GM12878 (cell line): Measurements from ENCODE around the gene LOXL3. TPM values are rescaled to one million over a fixed set of nuclear protein-coding genes. Genes with fewer than 3 reads are reported as not detected.

ENCODE experiments used
- ATAC-seq: fragments of 200-7000 bp; cut with Tn5 transposase; 3 replicates; pipeline ENCODE4 v1.9.1; 2020; ENCODE audit warnings: mild to moderate bottlenecking, moderate library complexity
- BruUV-seq: library from RNA; stranded (reverse); fragments of 400-500 nt; replicated peaks from 2 replicates; lab custom pipeline; 2021; lab: Mats Ljungman, UMichigan
- CTCF ChIA-PET: fragments of 300-600 bp; sonication (Branson Sonifier 250); formaldehyde crosslinking; extraction: SDS; loops from one replicate; lab custom pipeline; 2021; ENCODE audit warnings: inconsistent platforms; lab: Yijun Ruan, JAX
- POLR2A ChIA-PET: fragments of 350-600 bp; formaldehyde crosslinking; extraction: SDS; loops from one replicate; lab custom pipeline; 2021; ENCODE audit warnings: inconsistent platforms; lab: Charles Lee
- RAD21 ChIA-PET: fragments of 300-600 bp; sonication (Branson Sonifier 250); formaldehyde crosslinking; loops from one replicate; lab custom pipeline; 2023; ENCODE audit warnings: antibody characterized with exemption; ENCODE audit not compliant: unreplicated experiment; lab: Charles Lee
- SMC1A ChIA-PET: fragments of 300-600 bp; sonication (Branson Sonifier 250); formaldehyde crosslinking; loops from one replicate; lab custom pipeline; 2023; ENCODE audit not compliant: unreplicated experiment, uncharacterized antibody; lab: Charles Lee
- DNase-seq: peaks from one replicate; pipeline ENCODE4 v3.0.0-alpha.2; 2011; ENCODE audit warnings: low read depth, low spot score
- FAIRE-seq: peaks from 3 replicates; lab custom pipeline; 2011; peaks lifted over from hg19 to GRCh38; lab: Jason Lieb, UNC
- H2AFZ ChIP-seq: 2 replicates; pipeline ENCODE4 v1.6.0; 2011; ENCODE audit warnings: low read depth, low read length, control low read depth; ENCODE audit not compliant: control insufficient read depth
- H3K27ac ChIP-seq: 2 replicates; pipeline ENCODE4 v1.5.1; 2011; ENCODE audit warnings: control low read depth; ENCODE audit not compliant: control insufficient read depth, insufficient read depth
- H3K27me3 ChIP-seq, 2 experiments: replicated peaks in 1 of 2; 2 replicates each; pipeline versions ENCODE4 v1.6.0 to v1.6.1; 2011; ENCODE audit warnings: low read length in 1 of 2; ENCODE audit not compliant: control insufficient read depth in 2 of 2, insufficient read depth in 2 of 2
- H3K36me3 ChIP-seq, 2 experiments: 2 replicates each; pipeline ENCODE4 v1.5.1; 2011; ENCODE audit warnings: low read length in 1 of 2; ENCODE audit not compliant: control insufficient read depth in 2 of 2, insufficient read depth in 2 of 2
- H3K4me1 ChIP-seq: 2 replicates; pipeline ENCODE4 v1.6.1; 2011; ENCODE audit warnings: mild to moderate bottlenecking, low read length, moderate library complexity, mixed read lengths; ENCODE audit not compliant: control insufficient read depth, insufficient read depth
- H3K4me2 ChIP-seq: 2 replicates; pipeline ENCODE4 v1.6.0; 2011; ENCODE audit warnings: control low read depth; ENCODE audit not compliant: control insufficient read depth, insufficient read depth
- H3K4me3 ChIP-seq: fragments of 200-600 bp; sonication (generic); 2 replicates; pipeline ENCODE4 v1.5.1; 2016
- H3K79me2 ChIP-seq: 2 replicates; pipeline ENCODE4 v1.6.0; 2011; ENCODE audit warnings: low read length; ENCODE audit not compliant: control insufficient read depth, insufficient read depth
- H3K9ac ChIP-seq: 2 replicates; pipeline ENCODE4 v1.8.0; 2011; ENCODE audit warnings: low read length, control low read depth, mixed read lengths; ENCODE audit not compliant: control insufficient read depth, insufficient read depth
- H3K9me3 ChIP-seq: replicated peaks from 3 replicates; pipeline ENCODE4 v1.5.1; 2011; ENCODE audit warnings: mild to moderate bottlenecking, low read length; ENCODE audit not compliant: control insufficient read depth, insufficient read depth
- H4K20me1 ChIP-seq: 2 replicates; pipeline ENCODE4 v1.6.0; 2011; ENCODE audit not compliant: control insufficient read depth, insufficient read depth
- BMI1 ChIP-seq: fragments of 450-650 bp; IDR thresholded peaks from 2 replicates; pipeline ENCODE4 v1.6.1; 2016; ENCODE audit warnings: mild to moderate bottlenecking, moderate library complexity, borderline replicate concordance
- CHD2 ChIP-seq: IDR thresholded peaks from 2 replicates; pipeline ENCODE4 v1.6.1; 2011; ENCODE audit warnings: low read depth, low read length, improper control_type of control experiment, borderline replicate concordance
- DPF2 ChIP-seq: fragments of 450-650 bp; IDR thresholded peaks from 2 replicates; pipeline ENCODE4 v1.6.1; 2017; ENCODE audit warnings: mild to moderate bottlenecking
- IKZF2 ChIP-seq, 2 experiments: fragments of 450-650 bp; IDR thresholded peaks; 2 replicates each; pipeline ENCODE4 v1.6.1; 2017; ENCODE audit warnings: mild to moderate bottlenecking in 2 of 2, moderate library complexity in 2 of 2
- NFYA ChIP-seq: IDR thresholded peaks from 2 replicates; pipeline ENCODE4 v1.6.1; 2011; ENCODE audit warnings: low read depth, mild to moderate bottlenecking, low read length, improper control_type of control experiment, borderline replicate concordance
- POLR2A ChIP-seq: IDR thresholded peaks from 2 replicates; pipeline ENCODE4 v1.6.1; 2011; ENCODE audit warnings: low read depth, mild to moderate bottlenecking, low read length
- POLR2AphosphoS2 ChIP-seq: IDR thresholded peaks from 2 replicates; pipeline ENCODE4 v1.6.1; 2011; ENCODE audit warnings: low read depth, mild to moderate bottlenecking, low read length, improper control_type of control experiment, moderate library complexity
- SMAD1 ChIP-seq: fragments of 450-650 bp; IDR thresholded peaks from 2 replicates; pipeline ENCODE4 v1.6.1; 2018; ENCODE audit warnings: mild to moderate bottlenecking, low read depth; ENCODE audit not compliant: partially characterized antibody
- SMAD5 ChIP-seq: IDR thresholded peaks from 2 replicates; pipeline ENCODE4 v1.6.1; 2016; ENCODE audit warnings: antibody characterized with exemption, low read depth
- STAT3 ChIP-seq: IDR thresholded peaks from 2 replicates; pipeline ENCODE4 v1.6.1; 2011; ENCODE audit warnings: low read depth, low read length, improper control_type of control experiment
- TCF3 ChIP-seq: IDR thresholded peaks from 2 replicates; pipeline ENCODE4 v1.6.1; 2012; ENCODE audit warnings: low read depth, mild to moderate bottlenecking, low read length, borderline replicate concordance; ENCODE audit not compliant: insufficient read depth
- YY1 ChIP-seq: IDR thresholded peaks from 2 replicates; pipeline ENCODE4 v1.6.1; 2011; ENCODE audit warnings: low read depth, mild to moderate bottlenecking, low read length
- ZNF207 ChIP-seq: fragments of 450-650 bp; IDR thresholded peaks from 2 replicates; pipeline ENCODE4 v1.6.1; 2014; ENCODE audit warnings: antibody characterized with exemption, mild to moderate bottlenecking, borderline replicate concordance
- ZNF24 ChIP-seq: fragments of 450-650 bp; IDR thresholded peaks from 2 replicates; pipeline ENCODE4 v1.6.1; 2017; ENCODE audit warnings: antibody characterized with exemption, mild to moderate bottlenecking
- ZNF622 ChIP-seq: fragments of 450-650 bp; IDR thresholded peaks from 2 replicates; pipeline ENCODE4 v1.6.1; 2017; ENCODE audit warnings: mild to moderate bottlenecking, inconsistent platforms
- WGBS: methylation state at CpG from one replicate; pipeline ENCODE4 v1.1.6; 2016; ENCODE audit warnings: low lambda C conversion rate; ENCODE audit not compliant: insufficient replicate concordance, insufficient coverage; ENCODE audit errors: missing lambda C conversion rate; 5-methylcytosine and 5-hydroxymethylcytosine counted together
- in situ Hi-C: fragments of 300-500 bp; cut with MboI; formaldehyde crosslinking; loops from 9 replicates; pipeline ENCODE4 v1.14.3; 2018; ENCODE audit warnings: mixed read lengths
- intact Hi-C: fragments of 100-400 bp; cut with micrococcal nuclease; formaldehyde crosslinking; loops from one replicate; pipeline ENCODE4 v1.14.2; 2022; ENCODE audit not compliant: unreplicated experiment
- polyA plus RNA-seq, 11 experiments: library from polyadenylated mRNA; depleted of rRNA in 4 of 11; unstranded in 6 of 11; stranded (reverse) in 5 of 11; fragments of >200 nt; fragmentation: Nextera tagmentation in 4 of 11; fragmentation: Illumina TruSeq in 1 of 11; extraction: Ambion mirVana in 4 of 11; extraction: Trizol in 1 of 11; gene quantifications; 1 replicate in 1 of 11; 2 replicates in 10 of 11; pipeline versions ENCODE4 v1.2.1 to v1.2.3, GENCODE V29; 2011 to 2016; ENCODE audit warnings: inconsistent platforms in 2 of 11, missing spikeins in 2 of 11, low read depth in 1 of 11
- total RNA-seq, 4 experiments: library from RNA; depleted of rRNA in 3 of 4; stranded (reverse); fragments of >200 nt in 3 of 4; fragmentation: Illumina TruSeq in 1 of 4; extraction: Trizol in 1 of 4; gene quantifications; 2 replicates each; pipeline versions ENCODE4 v1.2.1 to v1.2.3, GENCODE V29; 2013 to 2021
- TF ChIP-seq, protein P1 (sequence below): IDR thresholded peaks from 2 replicates; pipeline ENCODE4 v1.6.1; 2012; ENCODE audit warnings: low read length, inconsistent platforms
- TF ChIP-seq, protein P2 (sequence below): fragments of 450-650 bp; formaldehyde crosslinking; IDR thresholded peaks from 2 replicates; pipeline ENCODE4 v1.4.0; 2022; ENCODE audit warnings: mild to moderate bottlenecking, moderate library complexity
- TF ChIP-seq, protein P3 (sequence below): IDR thresholded peaks from 2 replicates; pipeline ENCODE4 v1.6.1; 2012; ENCODE audit warnings: mild to moderate bottlenecking, low read depth, low read length

The LOXL3 gene
- total and polyA plus RNA-seq, 10 of the 15 experiments (the other 5 are each of a cell fraction or from before 2014, with no cell fraction given), result 6.2 to 40.9 (median 23.3) TPM

DNA sequence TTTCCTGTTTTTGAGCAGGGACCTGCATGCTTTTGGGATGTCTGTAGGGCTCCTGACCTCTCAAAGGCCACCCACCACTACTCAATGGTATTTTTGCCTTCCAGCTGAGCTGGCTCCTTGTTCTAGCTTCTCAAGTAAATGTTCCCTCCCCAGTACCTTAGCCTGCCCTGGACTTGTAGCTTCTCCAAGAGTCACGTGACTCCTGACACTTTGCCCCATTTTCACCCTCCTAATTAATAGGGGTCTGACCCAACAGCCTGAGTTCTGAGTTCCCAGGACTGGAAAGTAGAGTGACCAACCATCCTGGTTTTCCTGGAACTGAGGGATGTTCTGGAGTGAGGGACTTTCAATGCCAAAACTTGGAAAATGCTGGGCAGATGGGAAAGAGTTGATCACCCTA lies 58.3 kb downstream of the LOXL3 start (continued):
- TF ChIP-seq IKZF2 (IDR thresholded peaks at IDR 0.05) (no peak), TCF3 (no peak), YY1 (no peak), BMI1 (no peak), SMAD1 (no peak), ZNF24 (no peak), CHD2 (no peak), ZNF207 (no peak)

DNA sequence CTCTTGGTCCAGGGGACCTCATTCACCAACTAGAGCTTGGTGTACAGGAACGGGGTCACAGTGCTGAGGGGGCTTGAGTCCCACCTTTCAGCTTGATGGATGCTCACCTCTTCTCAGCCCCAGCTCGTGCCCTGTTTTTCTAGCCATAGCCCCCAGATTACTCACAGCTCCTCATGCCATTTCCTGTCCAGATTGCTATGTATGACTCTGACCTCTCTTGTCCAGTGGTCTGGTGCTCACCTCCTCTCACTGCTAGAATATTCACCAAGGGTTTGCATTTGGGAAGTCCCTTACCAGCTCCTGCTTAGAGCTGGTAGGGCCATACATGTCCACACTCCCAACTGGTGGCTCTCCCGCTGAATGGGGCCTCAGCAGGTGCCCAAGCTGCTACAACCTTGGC lies 60.2 kb downstream of the LOXL3 start:
- no peak overlapping the region for H3K4me3 ChIP-seq
- in situ Hi-C loops, result no loop called here
- CTCF ChIA-PET, result interaction anchor here (1.7 to 19.4 kb wide), 3 partner anchors 11 to 95 kb away, joined by 4 to 280 read pairs (median 10); partner anchors contain the start of genes CCDC142 and TTC31
- FAIRE-seq (no peak), DNase-seq (no peak), ATAC-seq (no peak)
- H3K4me1 ChIP-seq, result 0 out of 2 replicates have a peak, but pooled peaks cover 3% of the 10 kb centered on the region
- peaks cover 4 to 5% of the 10 kb centered on the region in 2 experiments; a peak in 3 of 4 replicates for H3K27me3 ChIP-seq
- no TSS peak for BruUV-seq
- intact Hi-C loops, result no loop called here
- H3K9me3 ChIP-seq, result no peaks in the 10 kb centered on the region
- no peaks in the 10 kb centered on the region for H4K20me1 ChIP-seq
- 73% methylated on average over 3 of the region's 3 CpGs for WGBS
- no peak overlapping the region for H2AFZ ChIP-seq
- H3K27ac ChIP-seq, result no peak overlapping the region
- RAD21 ChIA-PET, result no interaction called here
- POLR2A ChIA-PET, result interaction anchor here (0.5 to 1.0 kb wide), 4 partner anchors 13 to 75 kb away, joined by 3 read pairs; no protein-coding TSS in a partner anchor
- H3K9ac ChIP-seq, result no peak overlapping the region
- SMC1A ChIA-PET, result interaction anchor here (1.2 to 1.4 kb wide), 2 partner anchors 91 to 93 kb away, joined by 4 read pairs; no protein-coding TSS in a partner anchor
- H3K4me2 ChIP-seq, result no peak overlapping the region
- H3K79me2 ChIP-seq, result no peaks in the 10 kb centered on the region
- H3K36me3 ChIP-seq, result peaks cover 12 to 13% of the 10 kb centered on the region in 2 experiments; a peak in 3 of 4 replicates
- TF ChIP-seq ZNF622 (no peak), NFYA (no peak), POLR2A (no peak), DPF2 (no peak), SMAD5 (no peak), STAT3 (no peak), POLR2AphosphoS2 (no peak)
- TF ChIP-seq, protein P1, sequence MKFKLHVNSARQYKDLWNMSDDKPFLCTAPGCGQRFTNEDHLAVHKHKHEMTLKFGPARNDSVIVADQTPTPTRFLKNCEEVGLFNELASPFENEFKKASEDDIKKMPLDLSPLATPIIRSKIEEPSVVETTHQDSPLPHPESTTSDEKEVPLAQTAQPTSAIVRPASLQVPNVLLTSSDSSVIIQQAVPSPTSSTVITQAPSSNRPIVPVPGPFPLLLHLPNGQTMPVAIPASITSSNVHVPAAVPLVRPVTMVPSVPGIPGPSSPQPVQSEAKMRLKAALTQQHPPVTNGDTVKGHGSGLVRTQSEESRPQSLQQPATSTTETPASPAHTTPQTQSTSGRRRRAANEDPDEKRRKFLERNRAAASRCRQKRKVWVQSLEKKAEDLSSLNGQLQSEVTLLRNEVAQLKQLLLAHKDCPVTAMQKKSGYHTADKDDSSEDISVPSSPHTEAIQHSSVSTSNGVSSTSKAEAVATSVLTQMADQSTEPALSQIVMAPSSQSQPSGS, result no peak
- TF ChIP-seq, protein P2, sequence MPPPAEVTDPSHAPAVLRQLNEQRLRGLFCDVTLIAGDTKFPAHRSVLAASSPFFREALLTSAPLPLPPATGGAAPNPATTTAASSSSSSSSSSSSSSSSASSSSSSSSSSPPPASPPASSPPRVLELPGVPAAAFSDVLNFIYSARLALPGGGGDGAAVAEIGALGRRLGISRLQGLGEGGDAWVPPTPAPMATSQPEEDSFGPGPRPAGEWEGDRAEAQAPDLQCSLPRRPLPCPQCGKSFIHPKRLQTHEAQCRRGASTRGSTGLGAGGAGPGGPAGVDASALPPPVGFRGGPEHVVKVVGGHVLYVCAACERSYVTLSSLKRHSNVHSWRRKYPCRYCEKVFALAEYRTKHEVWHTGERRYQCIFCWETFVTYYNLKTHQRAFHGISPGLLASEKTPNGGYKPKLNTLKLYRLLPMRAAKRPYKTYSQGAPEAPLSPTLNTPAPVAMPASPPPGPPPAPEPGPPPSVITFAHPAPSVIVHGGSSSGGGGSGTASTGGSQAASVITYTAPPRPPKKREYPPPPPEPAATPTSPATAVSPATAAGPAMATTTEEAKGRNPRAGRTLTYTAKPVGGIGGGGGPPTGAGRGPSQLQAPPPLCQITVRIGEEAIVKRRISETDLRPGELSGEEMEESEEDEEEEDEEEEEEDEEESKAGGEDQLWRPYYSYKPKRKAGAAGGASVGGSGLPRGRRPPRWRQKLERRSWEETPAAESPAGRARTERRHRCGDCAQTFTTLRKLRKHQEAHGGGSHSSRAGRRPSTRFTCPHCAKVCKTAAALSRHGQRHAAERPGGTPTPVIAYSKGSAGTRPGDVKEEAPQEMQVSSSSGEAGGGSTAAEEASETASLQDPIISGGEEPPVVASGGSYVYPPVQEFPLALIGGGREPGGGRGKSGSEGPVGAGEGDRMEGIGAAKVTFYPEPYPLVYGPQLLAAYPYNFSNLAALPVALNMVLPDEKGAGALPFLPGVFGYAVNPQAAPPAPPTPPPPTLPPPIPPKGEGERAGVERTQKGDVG (CRISPR knock-in tag), result no peak
- TF ChIP-seq, protein P3, sequence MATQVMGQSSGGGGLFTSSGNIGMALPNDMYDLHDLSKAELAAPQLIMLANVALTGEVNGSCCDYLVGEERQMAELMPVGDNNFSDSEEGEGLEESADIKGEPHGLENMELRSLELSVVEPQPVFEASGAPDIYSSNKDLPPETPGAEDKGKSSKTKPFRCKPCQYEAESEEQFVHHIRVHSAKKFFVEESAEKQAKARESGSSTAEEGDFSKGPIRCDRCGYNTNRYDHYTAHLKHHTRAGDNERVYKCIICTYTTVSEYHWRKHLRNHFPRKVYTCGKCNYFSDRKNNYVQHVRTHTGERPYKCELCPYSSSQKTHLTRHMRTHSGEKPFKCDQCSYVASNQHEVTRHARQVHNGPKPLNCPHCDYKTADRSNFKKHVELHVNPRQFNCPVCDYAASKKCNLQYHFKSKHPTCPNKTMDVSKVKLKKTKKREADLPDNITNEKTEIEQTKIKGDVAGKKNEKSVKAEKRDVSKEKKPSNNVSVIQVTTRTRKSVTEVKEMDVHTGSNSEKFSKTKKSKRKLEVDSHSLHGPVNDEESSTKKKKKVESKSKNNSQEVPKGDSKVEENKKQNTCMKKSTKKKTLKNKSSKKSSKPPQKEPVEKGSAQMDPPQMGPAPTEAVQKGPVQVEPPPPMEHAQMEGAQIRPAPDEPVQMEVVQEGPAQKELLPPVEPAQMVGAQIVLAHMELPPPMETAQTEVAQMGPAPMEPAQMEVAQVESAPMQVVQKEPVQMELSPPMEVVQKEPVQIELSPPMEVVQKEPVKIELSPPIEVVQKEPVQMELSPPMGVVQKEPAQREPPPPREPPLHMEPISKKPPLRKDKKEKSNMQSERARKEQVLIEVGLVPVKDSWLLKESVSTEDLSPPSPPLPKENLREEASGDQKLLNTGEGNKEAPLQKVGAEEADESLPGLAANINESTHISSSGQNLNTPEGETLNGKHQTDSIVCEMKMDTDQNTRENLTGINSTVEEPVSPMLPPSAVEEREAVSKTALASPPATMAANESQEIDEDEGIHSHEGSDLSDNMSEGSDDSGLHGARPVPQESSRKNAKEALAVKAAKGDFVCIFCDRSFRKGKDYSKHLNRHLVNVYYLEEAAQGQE, result no peak
